ENCODE data around the gene CIDEA.

GRCh38 chr18:12290086-12290485 is 35.9 kb downstream of the CIDEA start:
- no peak for TF ChIP-seq CTCF (IDR thresholded peaks at IDR 0.05; ENCODE audit: insufficient read depth, low read length, poor library complexity, severe bottlenecking)
- no peak for TF ChIP-seq EZH2phosphoT487 (conservative IDR thresholded peaks at IDR 0.05; ENCODE audit: low read length)

All from SU-DHL-6 (cell line).